OCI-LY7 (cell line): ENCODE measurements around the gene RNU6-9.

Experiments
- CTCF ChIP-seq: fragments of 200-600 bp; sonication (generic); conservative IDR thresholded peaks from 2 replicates; pipeline ENCODE4 v1.5.1; 2014; ENCODE audit warnings: mild to moderate bottlenecking, antibody characterized with exemption, low read length, moderate library complexity, mixed read lengths
- EZH2phosphoT487 ChIP-seq: fragments of 200-600 bp; sonication (generic); IDR thresholded peaks from 2 replicates; pipeline ENCODE4 v1.6.1; 2018; ENCODE audit warnings: low read depth, borderline replicate concordance, mild to moderate bottlenecking, mixed run types, antibody characterized with exemption, low read length, moderate library complexity, mixed read lengths

GRCh38 chr19:887072-887471, 6.2 kb upstream of the RNU6-9 start:
- no peak for TF ChIP-seq CTCF
- no peak for TF ChIP-seq EZH2phosphoT487
